Caco-2 (cell line): ENCODE data around the gene LGI1. TPM values are rescaled to one million over a fixed set of nuclear protein-coding genes. Genes with fewer than 3 reads are reported as not detected.

Source experiments
- BruUV-seq: library from RNA; stranded (reverse); fragments of 400-500 nt; replicated peaks from 2 replicates; lab custom pipeline; 2021; lab: Mats Ljungman, UMichigan
- CTCF ChIA-PET: fragments of 300-600 bp; sonication (Branson Sonifier 250); formaldehyde crosslinking; loops from one replicate; lab custom pipeline; 2022; ENCODE audit warnings: antibody characterized with exemption; lab: Charles Lee
- POLR2A ChIA-PET: fragments of 300-600 bp; sonication (Branson Sonifier 250); formaldehyde crosslinking; loops from one replicate; lab custom pipeline; 2022; ENCODE audit warnings: antibody characterized with exemption; lab: Charles Lee
- DNase-seq, 2 experiments: peaks; one replicate each; pipeline versions ENCODE4 v3.0.0 to v3.0.0-alpha.2; 2020 to 2022
- H3K27me3 ChIP-seq: replicated peaks from 2 replicates; pipeline ENCODE4 v1.6.0; 2011; ENCODE audit warnings: low read length; ENCODE audit not compliant: control insufficient read depth, insufficient read depth
- H3K36me3 ChIP-seq: 2 replicates; pipeline ENCODE4 v1.5.1; 2011; ENCODE audit warnings: low read length; ENCODE audit not compliant: control insufficient read depth, insufficient read depth
- H3K4me1 ChIP-seq: fragments of 250-450 bp; sonication (Bioruptor Pico); 2 replicates; pipeline ENCODE4 v1.5.1; 2020; ENCODE audit warnings: mild to moderate bottlenecking
- H3K4me3 ChIP-seq: 2 replicates; pipeline ENCODE4 v1.5.1; 2011; ENCODE audit warnings: low read depth, mild to moderate bottlenecking, control low read depth, low read length
- H3K9me3 ChIP-seq: fragments of 250-450 bp; sonication (Bioruptor Pico); 2 replicates; pipeline ENCODE4 v1.5.1; 2020; ENCODE audit warnings: mild to moderate bottlenecking, moderate library complexity
- H3K27ac Mint-ChIP-seq: one replicate; pipeline ENCODE4 v1.8.0; 2022; ENCODE audit warnings: mixed read lengths; ENCODE audit not compliant: unreplicated experiment
- H3K27me3 Mint-ChIP-seq: one replicate; pipeline ENCODE4 v1.8.0; 2022; ENCODE audit warnings: mixed read lengths; ENCODE audit not compliant: insufficient read depth, unreplicated experiment
- H3K36me3 Mint-ChIP-seq: one replicate; pipeline ENCODE4 v1.8.0; 2022; ENCODE audit warnings: mild to moderate bottlenecking, mixed read lengths; ENCODE audit not compliant: insufficient read depth, unreplicated experiment
- H3K4me1 Mint-ChIP-seq: one replicate; pipeline ENCODE4 v1.8.0; 2022; ENCODE audit warnings: low read depth, mixed read lengths; ENCODE audit not compliant: unreplicated experiment
- H3K4me3 Mint-ChIP-seq: one replicate; pipeline ENCODE4 v1.8.0; 2022; ENCODE audit warnings: mild to moderate bottlenecking, moderate library complexity, mixed read lengths; ENCODE audit not compliant: unreplicated experiment
- H3K9me3 Mint-ChIP-seq: one replicate; pipeline ENCODE4 v1.8.0; 2022; ENCODE audit warnings: mixed read lengths; ENCODE audit not compliant: unreplicated experiment
- intact Hi-C: fragments of 100-400 bp; cut with micrococcal nuclease; formaldehyde crosslinking; loops from one replicate; pipeline ENCODE4 v1.10.0; 2022; ENCODE audit not compliant: unreplicated experiment
- total RNA-seq: library from RNA; stranded (reverse); gene quantifications from 2 replicates; pipeline ENCODE4 v1.2.3, GENCODE V29; 2022
- TF ChIP-seq, protein P1 (sequence below), 2 experiments: fragments of 200-600 bp in 1 of 2; IDR thresholded peaks; 1 replicate in 1 of 2; 2 replicates in 1 of 2; pipeline versions ENCODE4 v1.5.1 to v1.8.0; 2011 to 2022; ENCODE audit warnings: antibody characterized with exemption in 1 of 2, control low read depth in 1 of 2, inconsistent platforms in 1 of 2, low read depth in 1 of 2, low read length in 1 of 2, mild to moderate bottlenecking in 1 of 2, moderate library complexity in 1 of 2; ENCODE audit not compliant: insufficient read depth in 1 of 2, severe bottlenecking in 1 of 2, unreplicated experiment in 1 of 2

Gene LGI1
- total RNA-seq, 1 experiment from 2014 or later, result 0.48 TPM

DNA sequence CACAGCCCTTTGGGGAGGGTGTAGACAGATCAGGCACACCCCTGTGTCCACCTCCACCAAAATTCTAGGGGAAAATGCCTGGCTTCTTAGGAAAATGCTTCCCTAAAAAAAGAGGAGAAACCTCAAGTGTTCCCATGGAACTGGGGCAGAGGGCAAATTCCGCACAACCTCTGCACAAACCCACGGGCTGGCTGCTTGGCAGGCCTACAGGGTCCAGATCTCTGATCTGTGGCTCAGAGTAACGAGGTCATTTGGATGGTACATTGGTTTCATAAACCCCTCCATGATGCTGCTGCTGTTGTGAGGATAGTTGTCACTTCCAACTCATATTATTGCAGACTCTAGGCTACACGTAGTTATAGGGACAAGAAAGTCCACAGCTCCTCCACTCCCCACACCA, 16.0 kb downstream of the LGI1 start:
- TF ChIP-seq, protein P1, sequence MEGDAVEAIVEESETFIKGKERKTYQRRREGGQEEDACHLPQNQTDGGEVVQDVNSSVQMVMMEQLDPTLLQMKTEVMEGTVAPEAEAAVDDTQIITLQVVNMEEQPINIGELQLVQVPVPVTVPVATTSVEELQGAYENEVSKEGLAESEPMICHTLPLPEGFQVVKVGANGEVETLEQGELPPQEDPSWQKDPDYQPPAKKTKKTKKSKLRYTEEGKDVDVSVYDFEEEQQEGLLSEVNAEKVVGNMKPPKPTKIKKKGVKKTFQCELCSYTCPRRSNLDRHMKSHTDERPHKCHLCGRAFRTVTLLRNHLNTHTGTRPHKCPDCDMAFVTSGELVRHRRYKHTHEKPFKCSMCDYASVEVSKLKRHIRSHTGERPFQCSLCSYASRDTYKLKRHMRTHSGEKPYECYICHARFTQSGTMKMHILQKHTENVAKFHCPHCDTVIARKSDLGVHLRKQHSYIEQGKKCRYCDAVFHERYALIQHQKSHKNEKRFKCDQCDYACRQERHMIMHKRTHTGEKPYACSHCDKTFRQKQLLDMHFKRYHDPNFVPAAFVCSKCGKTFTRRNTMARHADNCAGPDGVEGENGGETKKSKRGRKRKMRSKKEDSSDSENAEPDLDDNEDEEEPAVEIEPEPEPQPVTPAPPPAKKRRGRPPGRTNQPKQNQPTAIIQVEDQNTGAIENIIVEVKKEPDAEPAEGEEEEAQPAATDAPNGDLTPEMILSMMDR (IDR thresholded peaks at IDR 0.05; ENCODE audit: insufficient read depth in 1 of 2, low read depth in 1 of 2, low read length in 1 of 2, severe bottlenecking in 1 of 2, unreplicated experiment in 1 of 2), result no peak
- no peaks in the 10 kb centered on the region for H3K36me3 Mint-ChIP-seq
- H3K4me1 Mint-ChIP-seq, result peaks cover 28% of the 10 kb centered on the region
- H3K27ac Mint-ChIP-seq, result no peak overlapping the region
- no peaks in the 10 kb centered on the region for H3K27me3 Mint-ChIP-seq
- no peaks in the 10 kb centered on the region for H3K36me3 ChIP-seq
- no peaks in the 10 kb centered on the region for H3K9me3 ChIP-seq
- H3K27me3 ChIP-seq, result no peaks in the 10 kb centered on the region
- no peak for DNase-seq
- no peaks in the 10 kb centered on the region for H3K9me3 Mint-ChIP-seq
- H3K4me3 ChIP-seq, result no peak overlapping the region
- no TSS peak for BruUV-seq
- CTCF ChIA-PET, result no interaction called here
- no peak overlapping the region for H3K4me3 Mint-ChIP-seq
- POLR2A ChIA-PET, result no interaction called here
- intact Hi-C loops, result no loop called here
- peaks cover 29% of the 10 kb centered on the region for H3K4me1 ChIP-seq

DNA sequence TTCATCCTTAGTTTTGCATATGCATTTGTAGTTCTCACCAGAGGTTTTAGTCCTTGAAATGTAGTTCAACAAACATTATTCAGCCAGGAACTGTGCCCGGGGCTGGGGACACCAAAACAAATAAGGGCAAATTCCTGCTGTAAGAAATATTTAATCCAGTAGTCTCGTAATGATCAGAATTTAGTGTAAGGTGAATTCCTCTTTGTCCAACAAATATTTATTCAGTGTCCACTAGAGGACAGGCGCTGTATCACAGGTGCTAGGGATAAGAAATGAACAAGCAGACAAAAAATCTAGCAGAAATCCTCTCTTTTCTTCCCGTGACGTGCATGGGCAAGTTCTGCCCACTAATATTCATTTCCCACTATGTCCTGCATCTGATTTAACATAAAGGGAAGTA, 17.6 kb downstream of the LGI1 start:
- Mint-ChIP-seq H3K4me1 (peaks cover 24% of the 10 kb centered on the region), H3K27ac (no peak overlapping the region), H3K9me3 (no peaks in the 10 kb centered on the region), H3K36me3 (no peaks in the 10 kb centered on the region), H3K4me3 (no peak overlapping the region), H3K27me3 (no peaks in the 10 kb centered on the region)
- peaks cover 29% of the 10 kb centered on the region for H3K4me1 ChIP-seq
- BruUV-seq, result no TSS peak
- intact Hi-C loops, result no loop called here
- H3K4me3 ChIP-seq, result no peak overlapping the region
- no peaks in the 10 kb centered on the region for H3K36me3 ChIP-seq
- POLR2A ChIA-PET, result no interaction called here
- CTCF ChIA-PET, result no interaction called here
- no peak for DNase-seq
- H3K9me3 ChIP-seq, result no peaks in the 10 kb centered on the region
- TF ChIP-seq, protein P1 (IDR thresholded peaks at IDR 0.05; ENCODE audit: insufficient read depth in 1 of 2, low read depth in 1 of 2, low read length in 1 of 2, severe bottlenecking in 1 of 2, unreplicated experiment in 1 of 2), result no peak
- no peaks in the 10 kb centered on the region for H3K27me3 ChIP-seq

- peak in 1 of 2 experiments; percentile 22 for DNase-seq
- CTCF ChIA-PET, result interaction anchor here (0.6 kb wide), 1 partner anchor 37 kb away, joined by 3 read pairs; no protein-coding TSS in a partner anchor
- Histone ChIP-seq H3K27me3 (no peaks in the 10 kb centered on the region), H3K9me3 (no peaks in the 10 kb centered on the region), H3K36me3 (no peaks in the 10 kb centered on the region), H3K4me1 (peaks cover 29% of the 10 kb centered on the region), H3K4me3 (no peak overlapping the region)
- Mint-ChIP-seq H3K27ac (no peak overlapping the region), H3K4me1 (peaks cover 21% of the 10 kb centered on the region), H3K9me3 (no peaks in the 10 kb centered on the region), H3K27me3 (no peaks in the 10 kb centered on the region), H3K36me3 (no peaks in the 10 kb centered on the region), H3K4me3 (no peak overlapping the region)
- BruUV-seq, result no TSS peak
- intact Hi-C loops, result no loop called here
- POLR2A ChIA-PET, result no interaction called here
- TF ChIP-seq, protein P1 (IDR thresholded peaks at IDR 0.05; ENCODE audit: insufficient read depth in 1 of 2, low read depth in 1 of 2, low read length in 1 of 2, severe bottlenecking in 1 of 2, unreplicated experiment in 1 of 2), result no peak
Measured at GRCh38 chr10:93777092-93777491, 19.4 kb downstream of the LGI1 start.
